Right lung (tissue), 5 donors: ENCODE measurements around the gene GAREM1. TPM values are rescaled to one million over a fixed set of nuclear protein-coding genes. Genes with fewer than 3 reads are reported as not detected.
A peak's percentile ranks its signal among the peaks of the same experiment; 100 is the strongest.

Source experiments
- DNase-seq, 2 donors: peaks; one replicate each; pipeline ENCODE4 v3.0.0-alpha.2; 2013
- polyA plus RNA-seq, 5 donors: library from polyadenylated mRNA; unstranded; fragments of 120-200 nt; gene quantifications; one replicate each; pipeline versions ENCODE4 v1.2.1 to v1.2.3, GENCODE V29; 2013; ENCODE audit warnings: inconsistent platforms in 1 of 5, low replicate concordance in 1 of 5; ENCODE audit not compliant: insufficient read length in 5 of 5, insufficient read depth in 1 of 5

GAREM1 gene
- polyA plus RNA-seq, 5 donors = 9.1 to 16.1 (median 13.0) TPM

DNA sequence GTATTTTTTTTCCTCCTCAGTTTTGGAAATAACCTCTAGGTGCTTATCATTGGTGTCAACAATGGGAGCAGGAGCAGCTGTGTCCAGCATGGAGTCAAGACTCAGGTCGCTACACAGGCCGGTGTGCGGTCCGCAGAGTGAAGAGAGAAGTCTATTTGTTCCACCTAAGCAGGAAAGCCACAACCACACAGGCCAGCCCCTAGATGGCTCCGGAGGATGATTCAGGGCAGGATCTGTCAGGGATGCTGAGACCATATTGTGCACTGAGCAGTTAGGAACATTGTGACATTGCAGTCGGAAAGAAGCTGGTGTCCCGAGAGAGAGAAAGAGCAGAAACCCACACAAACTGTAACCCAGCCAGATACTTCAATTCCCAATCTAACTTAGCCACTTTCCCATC lies 136.9 kb downstream of the GAREM1 start:
- DNase-seq = no peak

DNA sequence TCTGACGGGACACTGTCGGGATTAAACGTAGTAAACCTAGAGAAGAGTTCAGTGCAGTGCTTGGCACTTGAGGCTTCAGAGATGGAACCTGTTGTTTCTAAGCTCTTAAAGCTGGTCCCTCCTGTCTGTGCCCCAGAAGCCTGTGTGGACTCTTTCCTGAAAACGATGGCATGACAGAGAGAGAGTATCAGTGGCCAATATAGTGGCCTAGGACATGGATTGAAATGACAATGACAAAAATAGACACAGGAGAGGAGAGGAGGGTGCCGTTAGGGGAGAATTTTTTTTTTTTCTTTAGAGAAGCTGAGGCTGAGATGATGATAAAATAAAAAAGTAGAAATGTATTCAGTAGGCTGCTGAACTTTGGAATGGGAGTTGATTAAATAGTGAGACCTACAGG lies 138.0 kb downstream of the GAREM1 start:
- no peak for DNase-seq

DNA sequence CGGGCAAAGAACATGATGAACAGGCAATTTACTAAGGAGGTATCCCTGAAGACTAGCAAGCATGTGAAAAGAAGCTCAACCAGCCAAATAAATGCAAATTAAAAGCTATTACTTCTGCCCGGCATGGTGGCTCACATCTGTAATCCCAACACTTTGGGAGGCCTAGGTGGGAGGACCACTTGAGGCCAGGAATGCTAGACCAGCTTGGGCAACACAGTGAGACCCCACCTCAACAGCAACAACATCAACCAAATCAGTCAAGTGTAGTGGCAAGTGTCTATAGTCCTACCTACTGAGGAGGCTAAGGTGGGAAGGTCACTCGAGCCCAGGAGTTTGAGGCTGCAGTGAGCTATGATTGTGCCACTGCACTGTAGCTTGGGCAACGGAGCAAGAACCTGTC lies 141.7 kb downstream of the GAREM1 start:
- no peak for DNase-seq

DNA sequence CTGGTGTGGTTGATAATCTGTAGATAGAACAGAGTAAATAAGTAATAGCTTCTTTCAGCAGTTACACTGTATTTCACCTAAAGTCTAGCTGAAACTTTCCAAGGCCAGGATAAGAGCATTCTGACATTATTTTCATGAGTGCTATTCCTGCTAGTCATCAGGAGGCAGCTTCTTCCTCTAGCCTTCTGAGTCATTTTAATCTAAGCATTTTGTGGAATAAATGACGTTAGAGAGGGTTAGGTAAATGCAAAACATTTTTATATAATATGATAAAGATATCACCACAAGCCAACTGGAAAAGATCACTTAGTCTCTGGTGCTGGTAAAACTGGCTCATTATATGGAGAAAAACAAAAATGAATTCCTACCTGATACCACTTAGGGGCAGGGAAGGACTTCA lies 142.3 kb downstream of the GAREM1 start:
- DNase-seq = no peak

DNA sequence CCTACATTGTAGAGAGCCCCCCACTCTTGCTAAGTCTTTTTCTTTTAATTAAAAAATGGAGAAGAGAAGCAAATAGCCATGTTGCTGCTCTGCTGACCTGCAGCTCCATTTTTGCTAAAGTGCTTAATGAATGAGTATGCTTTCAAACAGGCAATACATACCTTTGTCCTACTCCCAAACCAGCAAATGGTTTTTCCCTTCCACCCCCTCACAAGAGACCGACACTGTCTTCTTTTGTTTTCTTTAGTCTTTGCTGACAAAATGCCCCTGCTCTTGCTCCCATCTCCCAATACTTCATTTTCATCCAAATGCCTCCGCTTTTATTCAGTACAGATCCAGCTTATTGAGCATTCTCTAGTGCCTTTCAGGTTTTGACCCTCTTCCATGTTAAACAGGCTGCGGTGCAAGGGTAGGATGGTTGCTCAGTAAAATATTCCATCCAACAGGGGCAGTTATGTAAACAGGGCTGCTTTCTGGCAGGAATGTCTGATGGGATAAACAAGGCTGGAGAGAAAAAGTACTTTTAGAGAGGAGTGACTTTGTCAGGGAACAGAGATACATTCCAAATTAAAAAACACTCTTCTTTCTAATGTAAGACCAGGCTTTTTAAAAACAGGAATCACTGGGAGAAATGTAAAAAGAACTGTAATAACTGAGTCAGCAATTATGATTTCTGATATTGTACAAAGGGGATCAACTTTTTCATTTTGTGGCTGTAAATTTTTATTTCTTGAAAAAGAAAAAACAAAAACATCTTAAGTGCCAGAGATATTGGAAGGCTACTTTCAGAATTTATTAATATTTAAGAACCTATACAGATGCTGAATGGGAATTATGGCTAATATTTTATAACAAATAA lies 144.0 kb downstream of the GAREM1 start:
- DNase-seq = no peak

DNA sequence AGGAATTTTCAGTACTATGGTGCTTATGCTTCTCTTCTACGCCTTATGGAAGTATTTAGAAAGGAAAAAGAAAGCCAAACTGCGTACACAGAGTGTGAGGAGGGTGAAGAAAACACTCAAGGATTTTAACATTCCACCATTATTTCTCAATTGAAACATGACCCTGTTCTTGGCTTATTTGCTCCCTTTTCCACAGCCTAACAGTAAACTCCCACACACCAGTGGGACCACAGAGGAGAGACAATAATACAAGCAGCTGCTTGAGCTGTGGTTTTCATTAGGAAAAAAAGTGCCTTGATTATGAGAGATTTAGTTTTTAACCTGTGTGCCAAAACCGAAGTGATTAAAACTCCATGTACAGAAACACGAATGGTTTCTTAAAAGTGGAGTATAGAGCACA lies 146.5 kb downstream of the GAREM1 start:
- peak in 1 of 2 donors; percentile 23 for DNase-seq

DNA sequence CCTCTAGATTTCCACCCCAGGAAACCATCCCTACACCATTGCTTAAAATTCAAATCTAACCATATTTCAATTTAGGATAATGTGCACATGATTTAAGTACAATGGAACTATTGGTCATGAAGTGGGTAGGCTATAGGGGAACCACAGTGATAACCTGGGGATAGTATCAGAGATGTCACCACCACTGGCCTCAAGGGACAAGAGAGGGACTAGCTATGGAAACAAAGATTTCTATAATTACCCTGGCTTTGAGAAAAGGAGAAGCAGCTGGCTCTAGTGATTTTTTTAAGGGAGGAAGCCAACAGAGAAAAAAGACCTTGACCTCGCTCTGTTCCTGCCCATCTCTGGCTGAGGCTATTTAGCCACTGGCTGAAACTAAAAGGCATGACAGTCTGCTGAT lies 148.9 kb downstream of the GAREM1 start:
- DNase-seq = no peak

DNA sequence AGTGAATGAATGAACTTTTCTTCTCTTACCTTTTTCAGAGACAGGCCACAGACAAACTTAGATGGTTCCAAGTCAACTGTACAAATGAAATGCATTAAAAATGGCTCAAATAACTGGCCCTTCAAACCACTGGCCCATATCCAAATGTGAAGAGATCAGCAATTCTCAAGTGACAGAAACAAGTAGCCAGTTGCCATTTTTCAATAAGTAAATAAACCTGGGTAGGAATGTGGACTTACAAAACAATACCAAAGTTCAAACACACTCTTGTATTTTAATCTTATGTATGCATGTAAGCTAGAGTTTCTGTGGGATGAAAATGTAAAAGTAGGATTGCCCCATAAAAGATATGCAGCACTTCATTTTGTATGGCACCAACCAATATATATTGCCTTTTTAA lies 151.6 kb downstream of the GAREM1 start:
- DNase-seq = no peak

DNA sequence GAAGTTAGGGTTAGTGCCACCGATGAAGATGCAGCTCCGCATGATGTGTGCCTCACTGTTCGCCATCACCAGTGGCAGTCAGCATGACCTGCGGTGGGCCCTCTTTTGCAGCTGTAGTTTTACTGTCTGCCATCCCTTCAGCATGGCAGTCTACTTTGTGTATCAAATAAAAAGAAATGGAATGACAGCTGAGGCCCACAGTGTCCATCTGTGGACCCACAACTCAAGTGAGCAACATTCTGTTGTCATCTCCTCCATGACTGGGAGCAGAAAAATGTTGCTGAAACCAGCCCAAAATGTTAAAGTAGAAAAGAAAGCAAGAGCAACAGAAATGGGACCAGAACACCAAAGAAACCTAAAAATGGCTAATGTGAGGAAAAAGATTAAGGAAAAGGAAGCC lies 152.1 kb downstream of the GAREM1 start:
- DNase-seq = no peak

DNA sequence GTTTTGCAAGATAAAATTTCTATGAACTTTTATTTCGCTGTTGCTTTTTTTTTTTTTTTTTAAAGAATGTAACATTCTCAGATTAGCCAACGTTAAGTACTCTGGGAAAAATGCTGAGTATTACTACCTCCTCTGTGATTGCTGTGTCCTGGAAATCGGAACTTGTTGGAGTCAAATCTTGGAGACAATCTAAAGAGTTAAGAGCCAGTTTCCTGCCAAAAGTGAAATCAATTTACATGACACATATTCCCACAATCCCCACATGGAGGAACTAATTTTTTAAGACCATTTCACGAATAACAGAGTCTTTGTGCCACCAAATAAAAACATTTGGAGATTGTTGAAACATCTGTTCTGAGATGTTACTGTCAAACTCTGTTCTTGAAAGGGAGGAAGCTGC lies 153.0 kb downstream of the GAREM1 start:
- DNase-seq = no peak

DNA sequence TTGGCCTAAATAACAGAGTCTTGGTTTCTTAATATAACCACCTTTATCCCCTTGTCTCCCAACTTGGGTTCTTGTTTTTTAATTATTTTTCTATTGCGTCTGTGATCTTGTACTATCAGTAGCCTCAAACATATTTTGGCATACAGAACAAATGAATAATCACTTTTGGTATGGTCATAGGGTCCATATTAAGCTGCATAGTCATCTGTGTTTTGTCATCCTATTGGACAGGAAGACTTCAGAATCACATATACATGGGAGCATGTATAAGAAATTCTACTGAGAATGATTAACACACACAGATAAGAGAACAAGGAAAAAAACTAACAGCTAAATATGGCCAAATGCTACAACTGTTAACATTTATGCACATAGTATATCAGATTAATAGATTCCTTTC lies 154.8 kb downstream of the GAREM1 start:
- DNase-seq = no peak

DNA sequence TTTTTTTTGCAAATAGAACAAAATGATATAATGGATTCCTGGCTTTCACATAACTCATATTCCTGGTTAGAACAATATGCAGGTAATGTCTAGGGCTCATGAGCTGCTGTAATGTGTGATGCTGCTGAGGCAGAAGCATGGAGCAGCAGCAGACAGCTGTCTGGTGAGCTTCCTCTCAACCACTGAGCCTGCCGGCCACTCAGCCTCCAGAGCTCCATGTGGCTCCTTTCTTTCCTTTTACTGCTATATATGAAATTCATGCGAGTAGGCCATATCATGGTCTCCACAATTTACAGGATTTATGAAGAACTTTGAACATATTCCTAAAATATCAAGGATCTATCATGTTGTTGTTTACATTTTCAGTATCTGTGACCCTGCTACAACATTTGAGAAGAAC lies 159.9 kb downstream of the GAREM1 start:
- DNase-seq = no peak

DNA sequence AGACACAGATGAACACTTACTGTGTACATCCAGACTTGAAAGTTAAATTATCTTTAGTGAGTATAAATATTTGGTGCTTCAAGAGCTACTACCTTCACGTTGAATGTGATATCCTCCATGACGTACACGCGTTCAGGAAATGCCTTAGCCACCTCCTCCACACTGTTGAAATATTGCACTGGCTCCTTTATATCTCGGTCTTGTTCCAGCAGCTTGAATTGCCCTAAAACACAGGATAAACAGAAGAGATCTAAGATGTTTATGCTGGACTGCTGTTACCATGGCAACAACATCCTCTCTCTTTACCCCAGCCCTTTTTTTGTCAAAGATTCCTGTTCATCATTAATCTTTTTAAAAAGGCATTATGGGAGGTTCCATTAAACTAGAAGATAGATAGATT lies 160.6 kb downstream of the GAREM1 start:
- DNase-seq = peak in 1 of 2 donors; percentile 48

DNA sequence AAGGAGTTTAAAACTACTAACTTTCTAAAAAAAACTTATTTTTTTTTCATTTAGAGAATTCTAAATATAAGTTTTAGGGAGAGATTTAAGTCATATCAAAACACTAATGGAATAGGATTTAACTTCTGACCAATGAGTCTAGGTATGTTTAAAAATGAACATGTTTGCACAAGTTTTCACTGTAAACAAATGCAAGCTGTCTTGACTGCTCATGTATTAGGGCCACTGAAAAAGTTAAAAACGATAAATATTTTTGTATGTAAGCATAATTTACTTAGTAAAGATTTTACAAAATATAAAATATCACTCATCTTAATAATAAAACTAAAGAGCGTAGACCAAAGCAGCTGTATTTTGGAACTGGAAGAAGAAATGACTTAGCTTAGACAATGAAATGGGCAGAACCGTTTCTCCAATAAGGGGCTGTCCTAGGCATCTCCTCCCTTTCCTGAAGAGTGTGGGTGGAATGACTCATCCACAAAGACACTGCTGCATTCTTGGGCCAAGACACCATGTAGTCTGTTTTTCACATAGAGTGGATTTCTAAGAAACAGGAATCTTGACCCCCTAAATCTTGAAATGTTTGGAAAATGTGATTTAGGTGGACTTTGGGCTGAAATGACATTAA lies 162.1 kb downstream of the GAREM1 start:
- DNase-seq = no peak

DNA sequence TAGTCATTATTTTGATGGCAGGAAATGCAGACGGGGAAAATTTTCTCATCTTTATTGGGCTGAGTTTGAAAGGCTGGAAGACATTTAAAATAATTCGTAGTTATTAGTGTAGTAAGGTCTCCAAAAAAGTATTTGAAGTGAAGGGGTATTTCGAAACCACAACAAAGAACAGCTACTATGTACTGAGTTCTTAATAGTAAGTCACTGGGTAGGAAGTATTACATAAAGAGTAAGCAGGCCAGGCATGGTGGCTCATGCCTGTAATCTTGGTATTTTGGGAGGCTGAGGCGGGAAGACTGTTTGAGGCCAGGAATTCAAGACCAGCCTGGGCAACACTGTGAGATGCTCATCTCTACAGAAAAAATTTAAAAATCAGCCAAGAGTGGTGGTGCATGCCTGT lies 167.3 kb downstream of the GAREM1 start:
- DNase-seq = no peak

DNA sequence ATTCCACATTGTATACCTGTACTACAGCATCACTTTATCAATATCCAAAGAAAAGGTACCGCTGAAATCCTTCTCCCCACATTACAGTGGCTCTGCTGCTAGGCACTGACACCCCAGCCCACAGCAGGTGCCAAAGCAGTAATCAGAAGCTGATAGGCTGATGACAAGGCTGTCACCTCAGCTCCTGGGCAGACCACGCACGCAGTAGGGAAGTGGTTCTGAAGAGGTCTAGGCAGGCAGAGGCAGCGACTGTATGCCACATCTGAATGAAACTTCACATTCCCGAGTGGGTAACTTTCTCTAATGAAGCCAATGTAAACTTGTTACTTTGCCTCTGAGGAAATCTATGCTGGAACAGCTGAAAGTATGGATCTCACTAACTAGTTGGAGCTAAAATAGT lies 167.9 kb downstream of the GAREM1 start:
- DNase-seq = no peak

DNA sequence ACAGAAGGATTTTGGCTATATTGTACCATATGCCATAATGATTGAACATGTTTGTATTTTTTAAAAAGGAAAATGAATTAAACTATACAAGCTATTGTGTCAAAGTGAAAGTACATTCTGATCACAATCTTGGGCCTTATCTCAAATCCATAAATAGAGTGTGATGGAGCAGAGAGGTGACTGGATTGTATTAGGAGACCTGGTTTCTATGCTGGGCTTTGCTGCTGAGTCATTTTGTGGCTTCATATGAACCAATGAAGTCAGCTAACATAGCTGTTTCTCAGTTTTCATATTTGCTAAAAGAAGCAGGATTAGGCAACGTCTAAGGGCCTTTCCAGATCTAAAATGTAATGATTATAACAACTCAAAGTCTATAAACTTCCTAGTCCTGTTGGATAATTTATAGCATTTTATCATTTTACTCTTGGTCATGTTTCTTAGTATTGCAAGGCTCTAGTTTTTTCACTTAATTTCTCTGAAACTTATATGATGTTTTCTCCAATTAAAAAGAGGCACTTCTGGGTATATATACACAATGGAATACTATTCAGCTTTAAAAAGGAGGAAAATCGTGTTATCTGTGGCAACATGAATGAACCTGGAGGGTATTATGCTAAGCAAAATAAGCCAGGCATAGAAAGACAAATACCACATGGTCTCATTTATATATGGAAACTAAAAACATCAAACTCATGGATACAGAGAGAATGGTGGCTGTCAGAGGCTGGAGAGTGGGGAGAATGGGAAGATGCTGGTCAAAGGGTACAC lies 168.5 kb downstream of the GAREM1 start:
- no peak for DNase-seq

DNA sequence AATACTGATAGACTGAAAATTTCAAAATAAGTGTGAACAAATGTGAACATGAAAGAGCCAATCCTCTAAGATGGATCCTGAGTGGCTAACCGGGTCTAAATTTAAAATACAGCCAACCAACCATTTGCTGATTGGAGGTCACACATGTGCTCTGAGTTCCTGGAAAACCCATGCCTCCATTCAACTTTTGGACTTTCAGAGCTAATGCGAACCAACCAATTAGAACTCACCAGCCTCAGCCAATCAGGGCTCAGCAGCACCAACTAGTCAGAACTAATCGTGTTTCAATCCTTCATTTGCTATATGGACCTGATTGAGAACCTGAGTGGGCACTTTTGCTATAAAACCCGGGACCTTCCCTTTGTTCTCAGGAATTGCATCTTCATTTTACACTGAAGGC lies 169.3 kb downstream of the GAREM1 start:
- no peak for DNase-seq

DNA sequence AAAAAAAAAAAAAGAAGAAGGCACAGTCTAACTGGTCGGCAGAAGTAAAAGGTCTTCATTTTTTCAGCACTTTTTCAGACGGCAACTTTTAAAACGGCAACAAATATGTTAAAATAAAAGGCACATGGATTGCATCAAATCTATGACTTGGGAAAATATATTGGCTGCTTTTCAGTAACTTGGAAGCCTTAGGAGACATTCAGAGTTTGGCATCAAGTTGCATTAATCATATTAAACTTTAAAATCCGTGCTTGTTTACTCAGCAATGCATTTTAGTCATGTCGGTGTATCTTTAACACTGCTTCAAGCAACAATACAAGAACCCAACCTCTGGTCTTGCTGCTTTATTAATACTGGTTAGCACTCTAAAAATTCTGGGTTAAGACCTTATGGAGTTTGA lies 169.8 kb downstream of the GAREM1 start:
- DNase-seq = no peak

DNA sequence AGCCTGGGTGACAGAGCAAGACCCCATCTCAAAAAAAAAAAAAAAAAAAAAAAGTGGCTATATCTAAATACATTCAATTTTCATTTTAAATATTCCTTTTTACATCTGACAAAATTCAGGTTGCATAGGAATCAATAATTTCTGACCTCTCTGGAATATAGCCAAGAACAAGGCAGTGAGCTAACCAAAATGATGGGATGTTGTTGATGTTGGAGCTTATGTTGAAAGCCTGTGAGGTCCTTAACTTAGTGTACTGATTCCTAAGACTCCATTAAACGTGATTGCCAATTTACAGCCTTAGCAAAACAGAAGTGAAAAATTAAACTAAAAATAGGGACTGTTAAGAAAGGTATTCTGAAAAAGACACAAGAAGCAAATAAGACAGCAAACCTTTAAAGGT lies 171.2 kb downstream of the GAREM1 start:
- DNase-seq = no peak

DNA sequence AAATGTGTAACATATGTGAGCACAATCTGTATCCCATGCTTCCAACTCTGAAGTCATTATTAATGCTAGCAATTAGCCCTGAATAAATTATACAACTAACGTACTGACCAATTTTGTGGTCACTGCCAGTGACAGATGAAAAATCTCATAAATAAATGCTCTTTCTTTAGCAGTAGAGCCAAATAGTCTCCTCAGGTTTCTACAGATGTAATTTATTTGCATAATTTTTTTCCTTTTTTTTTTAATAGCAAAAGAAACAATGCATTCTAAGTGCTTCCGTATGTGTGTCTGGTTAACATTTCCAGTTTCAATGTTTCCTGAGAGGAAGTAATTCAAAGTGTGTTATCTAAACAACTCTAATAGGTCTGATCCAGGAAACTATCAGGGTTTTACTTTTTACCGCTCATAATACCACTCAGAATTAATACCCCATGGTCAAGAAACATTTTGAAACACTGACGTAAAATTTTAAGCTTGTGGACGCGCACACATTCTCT lies 172.5 kb downstream of the GAREM1 start:
- no peak for DNase-seq

DNA sequence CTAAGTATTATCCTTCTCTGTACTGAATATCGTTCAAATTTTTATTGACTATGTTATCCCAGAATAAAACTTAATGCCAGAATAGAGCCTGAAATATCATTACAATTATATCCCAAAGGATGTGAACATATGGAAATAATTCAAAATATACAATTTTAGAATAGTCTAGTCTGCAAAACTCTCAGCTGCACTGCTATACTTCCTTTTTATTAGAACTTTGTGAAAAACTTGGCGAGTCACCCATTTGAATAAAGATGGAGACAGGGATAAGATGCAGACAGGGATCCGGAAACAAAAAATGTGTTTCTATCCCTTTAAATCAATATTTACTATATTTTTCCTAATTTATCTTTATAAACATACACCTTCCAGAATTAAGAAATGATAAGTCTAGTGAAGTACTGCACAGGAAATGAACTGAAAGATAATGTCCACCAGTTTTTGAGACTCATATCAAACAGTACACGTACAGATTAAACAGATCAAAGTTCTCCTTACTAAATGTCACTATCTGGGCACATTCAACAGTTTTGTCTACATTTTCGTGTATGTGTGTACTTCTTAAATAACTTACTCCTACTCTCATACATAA lies 173.0 kb downstream of the GAREM1 start:
- no peak for DNase-seq
